KG1 (cell line): Measurements from ENCODE around the gene LARP4.
A peak's percentile ranks its signal among the peaks of the same experiment; 100 is the strongest.
"Not testable (repeated sequence)": the region's sequence is repeated elsewhere in the genome, so short reads cannot be mapped to it uniquely, and the experiment has no call there.

Source experiments
- DNase-seq: peaks from one replicate; lab custom pipeline; 2025; lab: John Stamatoyannopoulos, UW

Gene LARP4

GRCh38 chr12:50401500-50402081 is 906 bp downstream of the LARP4 start:
- DNase-seq = peak; percentile 49

- no peak for DNase-seq
These were observed 1.7 kb downstream of the LARP4 start for GRCh38 chr12:50402264-50403000.

GRCh38 chr12:50403001-50403440 is 2.3 kb downstream of the LARP4 start:
- DNase-seq = no peak

- DNase-seq = no peak
These were observed 3.6 kb downstream of the LARP4 start for GRCh38 chr12:50404307-50404706.

- no peak for DNase-seq
These were observed 10.5 kb downstream of the LARP4 start for GRCh38 chr12:50411051-50411660.

- no peak for DNase-seq
These were observed 15.3 kb downstream of the LARP4 start for GRCh38 chr12:50415899-50416479.

GRCh38 chr12:50419112-50419909 is 18.6 kb downstream of the LARP4 start:
- DNase-seq = no peak

GRCh38 chr12:50422855-50423254 is 22.2 kb downstream of the LARP4 start:
- not testable (repeated sequence) for DNase-seq

- DNase-seq = not testable (repeated sequence)
These were observed 22.7 kb downstream of the LARP4 start for GRCh38 chr12:50423342-50423741.

- DNase-seq = no peak
These were observed 25.0 kb downstream of the LARP4 start for GRCh38 chr12:50425589-50426258.

GRCh38 chr12:50431656-50432055 is 31.0 kb downstream of the LARP4 start:
- not testable (repeated sequence) for DNase-seq

GRCh38 chr12:50440288-50440687 is 39.6 kb downstream of the LARP4 start:
- DNase-seq = no peak

- DNase-seq = no peak
These were observed 41.1 kb downstream of the LARP4 start for GRCh38 chr12:50441763-50442162.

GRCh38 chr12:50442178-50442908 is 41.7 kb downstream of the LARP4 start:
- DNase-seq = no peak

- not testable (repeated sequence) for DNase-seq
These were observed 49.0 kb downstream of the LARP4 start for GRCh38 chr12:50449671-50450070.

GRCh38 chr12:50452795-50453194 is 52.1 kb downstream of the LARP4 start:
- no peak for DNase-seq

- DNase-seq = no peak
These were observed 53.2 kb downstream of the LARP4 start for GRCh38 chr12:50453872-50454271.

GRCh38 chr12:50458606-50459005 is 57.9 kb downstream of the LARP4 start:
- DNase-seq = no peak

GRCh38 chr12:50467439-50467838 is 66.8 kb downstream of the LARP4 start:
- no peak for DNase-seq

GRCh38 chr12:50477241-50477832 is 76.7 kb downstream of the LARP4 start:
- DNase-seq = no peak
